Colon (tissue), 2 donors: ENCODE results near the gene ARID5B.

Experiments used
- FAIRE-seq: peaks from 2 replicates; lab custom pipeline; 2012; peaks lifted over from hg19 to GRCh38; lab: Jason Lieb, UNC
- donor health status: control.
- donor health status: control.

Gene ARID5B

DNA sequence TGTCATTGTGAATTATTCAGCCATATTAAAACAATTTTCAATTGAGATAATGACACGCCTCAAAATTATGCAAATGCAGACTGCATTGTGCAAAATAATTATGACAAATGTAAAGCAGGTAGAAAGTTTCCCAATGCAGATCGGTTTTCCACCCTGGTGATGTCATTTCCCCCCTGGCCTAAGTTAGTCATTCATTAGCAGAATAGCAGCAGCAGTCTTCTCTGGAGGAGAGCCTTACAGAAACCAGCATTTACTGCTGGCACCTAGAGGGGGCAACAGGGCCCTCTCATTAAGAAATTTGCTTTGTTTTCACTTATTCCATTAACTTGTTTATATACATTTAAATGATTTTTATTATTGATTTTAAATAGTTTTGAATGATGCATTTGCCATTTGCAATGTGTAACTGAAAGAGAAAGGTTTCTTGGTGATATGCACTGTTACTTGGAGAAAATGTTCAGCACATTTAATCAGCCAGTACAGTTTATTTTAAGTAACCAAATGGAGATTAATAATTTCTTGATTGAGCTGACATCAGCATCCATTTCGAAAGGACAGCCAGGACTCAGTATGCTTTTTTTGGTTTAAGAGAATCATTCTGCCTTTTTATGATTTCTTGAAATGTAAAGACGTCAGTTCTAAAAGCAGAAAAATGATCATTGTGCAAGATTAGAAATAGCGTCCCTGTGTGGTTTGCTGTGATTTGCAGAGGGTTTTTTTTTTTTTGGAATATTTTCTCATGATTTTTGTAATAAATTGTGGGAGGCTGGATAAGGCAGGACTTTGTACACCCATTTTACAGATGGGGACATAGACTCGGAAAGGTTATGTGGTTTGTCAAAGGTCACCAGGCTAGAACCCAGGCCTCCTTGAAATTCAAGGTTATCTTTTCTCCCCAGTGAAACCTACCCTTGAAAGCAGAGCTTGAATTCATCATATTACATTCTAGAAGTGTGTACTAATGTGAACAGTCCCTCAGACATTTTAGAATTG, 3.5 kb downstream of the ARID5B start:
- no peak for FAIRE-seq

DNA sequence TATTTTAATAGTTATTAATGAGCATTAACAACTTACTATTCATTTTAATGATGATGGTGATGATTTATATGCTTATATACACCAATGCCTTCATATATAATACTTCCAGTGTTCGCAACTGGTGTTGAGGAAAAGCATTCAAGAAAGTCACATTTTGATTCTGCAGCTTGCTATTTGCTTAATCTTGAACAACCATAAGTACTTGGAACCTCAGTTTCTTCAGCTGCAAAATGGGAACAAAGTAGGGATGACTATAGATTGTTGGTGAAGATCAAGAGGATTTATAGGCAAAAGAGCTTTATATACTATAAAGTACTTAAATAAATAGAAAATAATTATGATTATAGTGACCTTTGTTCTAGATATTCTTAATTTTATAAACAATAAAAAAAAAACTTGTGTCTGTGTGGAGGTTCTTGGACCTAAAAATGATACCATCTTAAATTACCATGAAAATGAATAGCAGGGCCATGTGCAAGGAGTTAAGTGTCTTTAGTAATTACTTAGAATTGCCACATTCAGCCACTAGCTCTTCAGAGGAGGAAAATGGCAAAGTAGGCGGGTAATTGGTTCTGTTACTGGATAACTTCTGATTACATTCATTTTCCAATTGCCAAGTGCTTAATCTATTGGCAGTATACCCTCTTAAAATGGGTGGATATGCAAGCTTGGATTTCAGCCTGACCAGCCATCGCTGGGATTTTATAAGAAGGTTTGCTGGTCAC, 4.5 kb downstream of the ARID5B start:
- FAIRE-seq, result peak; percentile 5

DNA sequence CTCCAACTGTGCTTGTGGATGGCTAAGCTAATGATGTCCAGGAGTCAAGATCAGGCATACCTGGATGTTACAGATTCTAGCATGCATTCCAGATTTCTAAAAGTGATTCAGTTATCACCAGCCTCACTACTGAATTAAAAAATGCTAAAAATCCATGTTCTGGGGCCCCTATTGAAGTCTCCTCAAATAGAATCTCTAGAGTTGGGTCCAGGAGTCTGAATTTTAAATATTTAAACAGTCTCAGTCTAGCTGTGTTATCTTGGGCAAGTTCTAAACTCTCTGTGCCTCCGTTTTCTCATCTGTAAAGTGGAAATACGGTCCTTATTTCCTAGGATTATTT, 5.0 kb downstream of the ARID5B start:
- FAIRE-seq, result no peak

DNA sequence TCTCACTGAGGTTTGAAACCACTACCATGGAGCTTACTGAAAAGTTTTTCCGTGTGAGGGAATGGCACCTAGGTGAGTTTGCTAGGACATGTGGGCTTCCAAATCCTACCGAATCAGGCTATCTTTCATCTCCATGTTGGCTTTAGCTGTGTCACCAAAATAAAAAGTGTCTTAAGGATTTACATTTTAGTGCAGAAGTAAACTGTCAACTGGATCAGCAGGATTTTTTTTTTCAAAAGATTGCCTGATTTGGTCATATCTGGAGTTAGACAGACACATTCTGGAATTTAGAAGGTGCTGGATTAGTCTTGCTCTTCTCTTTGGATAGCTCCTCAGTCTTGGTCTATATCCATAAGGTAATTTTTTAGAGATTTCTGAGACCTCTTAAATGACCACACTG, 5.5 kb downstream of the ARID5B start:
- FAIRE-seq, result no peak

DNA sequence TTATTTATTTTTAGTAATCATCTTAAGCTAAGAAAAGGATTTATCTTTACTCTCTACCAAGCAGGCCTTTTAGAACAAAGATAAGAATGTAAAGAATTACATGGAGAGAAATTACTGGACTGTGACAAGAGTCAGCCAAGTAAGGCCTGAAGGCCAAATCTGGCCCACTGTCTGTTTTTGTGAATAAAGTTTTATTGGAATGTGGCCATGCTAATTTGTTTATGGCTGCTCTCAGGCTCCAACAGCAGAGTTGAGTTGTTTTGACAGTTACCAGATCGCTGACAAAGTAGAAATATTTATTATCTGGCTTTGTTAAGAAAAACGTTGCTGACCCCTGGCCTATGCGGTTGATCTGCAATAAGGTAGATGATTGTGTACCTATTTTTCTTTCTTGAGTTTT, 6.1 kb downstream of the ARID5B start:
- no peak for FAIRE-seq

DNA sequence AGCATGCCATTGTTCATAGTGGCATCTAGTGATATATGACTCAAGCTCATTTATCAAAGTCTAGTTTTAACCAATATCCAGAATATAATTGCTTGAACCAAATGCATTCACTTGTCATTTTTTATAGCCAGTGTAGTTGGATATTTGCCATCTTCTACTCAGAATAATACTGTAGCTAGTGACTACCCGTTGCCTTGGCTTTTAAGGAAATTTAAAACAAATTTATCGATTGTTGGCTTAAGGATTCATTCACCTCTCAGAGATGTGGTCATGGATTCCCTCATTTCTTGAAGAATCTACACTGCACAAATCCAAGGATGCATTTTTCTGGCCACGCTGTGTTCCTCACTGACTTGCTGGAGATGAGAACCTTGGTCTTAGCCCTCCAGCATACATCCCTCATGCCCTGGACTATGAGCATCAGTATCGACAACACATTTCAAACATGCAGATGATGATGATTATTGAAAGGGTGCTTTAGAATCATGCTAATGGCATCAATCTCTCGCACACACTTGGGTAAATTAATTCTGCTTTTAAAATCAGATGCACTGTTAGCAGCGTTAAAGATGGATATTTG, 8.8 kb downstream of the ARID5B start:
- FAIRE-seq, result no peak

DNA sequence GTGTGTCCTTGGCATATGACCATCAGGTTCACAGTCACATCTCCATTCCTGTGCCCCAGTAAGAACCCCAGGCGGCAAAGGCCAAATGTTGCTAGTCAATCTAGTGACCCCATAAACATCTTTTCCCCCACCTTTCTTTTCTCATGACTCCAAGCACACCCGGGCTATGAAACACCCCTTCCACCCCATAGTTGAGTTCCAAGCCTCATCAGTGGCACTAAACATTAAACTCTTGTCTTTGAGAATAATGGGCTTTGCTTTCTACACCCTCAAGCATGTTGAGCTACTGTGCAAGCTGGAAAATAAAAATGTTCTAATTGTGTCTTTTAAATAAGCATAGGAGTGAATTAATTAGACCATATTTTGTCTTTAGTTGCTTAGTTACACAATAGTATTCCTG, 9.4 kb downstream of the ARID5B start:
- FAIRE-seq, result no peak

DNA sequence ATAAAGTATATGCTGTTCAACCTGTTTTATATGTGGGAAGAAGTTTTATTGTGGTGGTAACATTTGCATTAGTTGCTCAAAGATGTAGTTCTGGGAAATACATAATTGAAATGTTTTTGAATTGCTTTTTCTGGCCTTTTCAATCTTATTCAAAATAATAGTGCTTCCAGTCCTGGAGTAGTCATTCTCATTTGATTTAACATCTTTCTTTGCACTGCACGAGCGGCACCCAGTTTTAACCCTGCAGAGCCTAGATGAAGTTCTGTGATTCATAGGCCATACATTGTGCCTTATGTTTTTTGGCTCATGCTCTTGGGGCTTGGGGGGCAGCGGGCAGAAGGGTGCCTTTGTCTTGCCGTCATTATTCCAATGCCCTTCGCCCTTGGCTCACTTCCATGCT, 9.9 kb downstream of the ARID5B start:
- FAIRE-seq, result no peak

DNA sequence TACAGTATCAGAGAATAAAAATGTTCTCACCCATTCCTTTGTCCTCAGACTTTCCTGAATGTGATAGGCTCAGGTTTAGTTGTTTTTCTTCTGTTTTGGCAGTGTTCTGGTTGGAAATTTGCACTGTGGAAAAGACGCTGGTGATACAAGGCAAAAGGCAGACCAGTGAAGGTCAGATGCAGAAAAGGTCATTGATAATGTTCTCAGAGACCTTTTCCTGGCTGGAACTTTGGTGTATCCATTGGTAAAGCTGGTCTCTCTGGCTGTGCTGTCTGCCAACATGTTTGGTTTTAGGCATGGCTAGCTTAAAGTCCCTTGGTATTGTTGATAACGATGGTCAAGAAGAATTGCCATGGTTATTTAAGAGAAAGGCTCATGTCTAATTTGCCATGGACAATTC, 11.5 kb downstream of the ARID5B start:
- FAIRE-seq, result no peak

DNA sequence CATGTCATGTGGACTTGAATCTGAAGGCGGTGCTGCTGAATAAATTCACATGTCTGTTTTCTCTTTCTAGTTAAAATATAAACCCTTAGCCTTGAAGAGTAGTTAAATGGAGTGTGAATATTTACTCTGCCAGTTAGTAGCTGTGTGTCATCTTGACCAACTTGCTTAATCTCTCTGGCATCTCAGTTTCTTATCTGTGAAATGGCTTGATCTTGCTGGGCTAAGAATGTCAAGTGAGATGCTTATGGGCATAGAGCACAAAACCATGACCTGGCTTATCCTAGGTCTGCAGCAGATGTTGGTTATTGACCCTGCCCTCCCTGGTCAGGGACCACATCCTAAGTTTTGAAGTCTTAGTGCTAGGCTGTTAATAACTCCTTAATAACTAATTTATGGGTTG, 16.6 kb downstream of the ARID5B start:
- FAIRE-seq, result no peak

DNA sequence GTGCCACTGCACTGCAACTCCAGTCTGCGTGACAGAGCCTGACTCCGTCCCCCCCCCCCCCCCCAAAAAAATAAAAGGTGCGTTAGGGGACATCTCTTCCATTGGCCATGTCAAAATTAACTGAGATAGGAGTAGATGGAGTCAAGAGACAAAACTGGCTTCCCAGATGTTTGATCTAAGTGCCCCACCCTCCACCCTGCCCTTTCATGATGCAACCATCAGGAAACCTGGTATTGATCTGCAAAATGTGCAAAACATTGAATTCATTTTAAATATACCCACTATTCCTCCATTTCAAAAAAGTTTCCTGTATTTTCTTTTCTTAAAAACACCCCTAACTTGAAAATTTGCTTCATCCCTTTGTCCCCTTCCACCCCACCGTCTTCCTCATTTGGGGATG, 17.5 kb downstream of the ARID5B start:
- no peak for FAIRE-seq

DNA sequence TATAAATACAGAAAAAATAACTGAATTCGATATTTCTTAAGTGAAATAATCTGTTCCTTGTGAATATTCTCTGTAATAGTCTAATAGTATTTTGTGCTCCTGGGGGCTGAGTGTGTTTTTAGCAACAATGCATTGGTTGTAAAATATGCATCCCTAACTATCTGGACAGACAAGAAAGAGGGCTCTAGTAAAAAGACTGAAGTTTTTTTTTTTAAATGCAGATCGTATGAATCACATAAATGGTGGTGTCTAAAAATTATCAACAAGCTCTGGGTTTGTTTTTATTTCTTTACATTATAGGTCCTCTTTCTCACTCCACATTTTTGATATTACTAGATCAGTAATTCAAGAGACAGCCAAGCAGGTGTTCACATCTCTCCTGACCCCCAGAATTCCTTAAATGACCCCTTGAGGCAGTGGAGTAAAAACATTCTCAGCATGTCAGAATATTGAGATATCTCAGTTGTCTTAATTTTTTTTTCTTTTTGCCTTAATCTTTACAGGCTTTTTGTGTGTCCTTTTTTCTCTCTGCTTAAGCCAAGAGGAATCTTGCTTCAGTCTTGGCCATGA, 18.2 kb downstream of the ARID5B start:
- FAIRE-seq, result no peak

DNA sequence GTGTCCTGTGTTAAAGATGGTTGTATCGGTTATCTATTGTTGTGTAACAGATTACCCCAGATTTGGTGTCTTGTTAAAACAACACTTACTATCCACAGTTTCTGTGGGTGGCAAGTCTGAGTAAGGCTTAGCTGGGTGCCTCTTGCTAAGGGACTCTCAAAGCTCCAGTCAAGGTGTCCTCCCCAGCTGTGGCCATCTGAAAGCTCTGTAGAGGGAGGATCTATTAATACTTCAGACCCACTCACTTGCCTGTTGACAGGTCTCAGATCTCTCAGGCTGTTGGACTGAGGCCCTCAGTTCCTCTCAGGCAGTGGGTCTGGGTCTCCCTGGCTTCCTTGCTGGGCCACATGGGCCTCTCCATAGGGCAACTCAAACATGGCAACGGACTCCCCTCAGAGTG, 19.6 kb downstream of the ARID5B start:
- FAIRE-seq, result no peak

DNA sequence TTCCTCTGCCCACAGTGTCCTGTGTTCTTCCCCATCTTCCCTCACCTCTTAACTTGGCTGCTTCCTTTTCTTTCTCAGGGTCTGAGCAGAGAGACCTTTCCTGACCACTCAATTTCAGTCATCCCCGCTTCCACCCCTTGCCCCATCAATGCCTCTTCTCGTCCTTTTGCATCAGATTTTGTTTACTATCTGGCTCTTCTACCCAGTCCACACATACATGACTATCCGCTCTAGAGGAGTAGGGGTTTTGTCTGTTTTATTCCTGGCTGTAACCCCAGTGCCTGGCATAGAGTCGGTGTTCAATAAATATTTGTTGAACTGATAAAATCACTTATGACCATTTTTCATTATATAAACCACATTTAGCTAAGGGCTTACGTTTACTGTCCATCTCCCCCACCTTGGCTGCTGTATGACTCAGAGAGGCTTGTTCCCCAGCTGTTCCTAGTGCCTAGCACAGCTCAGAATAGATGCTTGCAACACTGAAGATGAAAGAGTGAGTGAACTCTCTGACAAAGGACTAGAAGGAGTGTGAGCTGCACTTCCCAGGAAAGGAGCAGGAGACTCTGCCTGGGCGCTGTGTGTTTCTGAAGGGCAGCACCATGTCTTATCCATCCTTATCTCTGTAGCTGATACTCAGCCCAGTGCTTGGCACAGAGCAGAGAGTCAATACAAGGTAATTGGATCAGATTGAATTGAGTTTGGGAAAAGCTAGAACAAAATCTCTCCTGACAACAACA, 21.9 kb downstream of the ARID5B start:
- FAIRE-seq, result no peak

DNA sequence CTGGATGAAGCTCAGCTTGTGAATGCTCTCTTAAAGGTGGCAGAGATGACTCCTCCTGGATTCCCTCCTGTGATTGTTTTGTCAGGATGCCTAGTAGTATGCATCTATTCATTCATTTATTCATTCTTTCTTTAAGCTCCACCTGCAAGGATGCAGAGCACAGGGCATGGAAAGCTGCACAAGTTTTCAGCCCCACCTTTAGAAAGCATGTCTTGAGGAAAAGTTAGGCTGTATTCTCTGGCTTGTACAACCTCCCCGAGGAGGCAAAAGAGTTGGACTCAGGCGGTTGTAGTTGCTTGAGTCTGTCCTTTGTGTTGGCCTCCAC, 22.4 kb downstream of the ARID5B start:
- FAIRE-seq, result no peak

DNA sequence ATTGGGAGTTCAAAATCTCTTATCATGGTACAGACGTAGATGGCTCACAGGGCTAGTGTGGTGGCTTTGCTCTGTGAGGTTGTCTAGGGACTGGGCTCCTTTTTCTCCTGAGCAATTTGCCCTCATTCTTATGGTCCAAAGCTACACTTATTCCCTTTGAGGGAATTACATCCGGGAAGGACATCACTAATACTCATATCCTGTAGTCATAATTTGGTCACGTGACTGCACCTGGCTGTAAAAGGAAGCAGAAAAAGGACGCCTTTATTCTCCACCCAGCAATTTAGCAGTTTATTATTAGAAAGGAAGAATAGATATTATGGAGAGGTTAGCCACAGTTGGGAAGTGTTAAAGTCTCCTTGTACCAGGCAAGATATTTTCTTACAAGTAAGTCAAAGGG, 28.1 kb downstream of the ARID5B start:
- FAIRE-seq, result no peak

DNA sequence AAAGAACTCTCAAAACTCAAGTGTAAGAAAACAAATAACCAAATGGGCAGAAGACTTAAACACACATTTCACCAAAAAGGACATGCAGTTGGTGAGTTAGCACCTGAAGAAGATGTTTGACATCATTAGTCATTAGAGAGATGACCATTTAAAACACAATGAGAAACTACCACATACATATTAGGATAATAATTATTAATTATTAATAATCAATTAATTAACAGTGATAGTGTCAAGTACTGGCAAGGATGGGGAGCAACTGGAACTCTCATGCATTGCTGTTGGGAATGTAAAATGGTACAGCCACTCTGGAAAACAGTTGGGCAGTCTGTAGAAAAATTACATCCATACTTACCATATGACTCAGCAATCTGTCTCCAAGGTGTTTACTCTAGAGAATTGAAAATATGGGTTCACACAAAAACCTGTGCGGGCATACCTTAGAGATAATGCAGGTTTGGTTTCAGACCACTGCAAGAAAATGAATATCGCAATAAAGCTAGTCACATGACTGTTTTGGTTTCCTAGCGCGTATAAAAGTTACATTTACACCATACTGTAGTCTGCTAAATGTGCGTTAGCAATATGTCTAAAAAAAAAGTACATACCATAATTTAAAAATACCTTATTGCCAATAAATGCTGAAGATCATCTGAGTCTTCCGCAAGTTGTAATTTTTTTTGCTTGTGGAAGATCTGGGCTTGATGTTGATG, 30.3 kb downstream of the ARID5B start:
- FAIRE-seq, result no peak

DNA sequence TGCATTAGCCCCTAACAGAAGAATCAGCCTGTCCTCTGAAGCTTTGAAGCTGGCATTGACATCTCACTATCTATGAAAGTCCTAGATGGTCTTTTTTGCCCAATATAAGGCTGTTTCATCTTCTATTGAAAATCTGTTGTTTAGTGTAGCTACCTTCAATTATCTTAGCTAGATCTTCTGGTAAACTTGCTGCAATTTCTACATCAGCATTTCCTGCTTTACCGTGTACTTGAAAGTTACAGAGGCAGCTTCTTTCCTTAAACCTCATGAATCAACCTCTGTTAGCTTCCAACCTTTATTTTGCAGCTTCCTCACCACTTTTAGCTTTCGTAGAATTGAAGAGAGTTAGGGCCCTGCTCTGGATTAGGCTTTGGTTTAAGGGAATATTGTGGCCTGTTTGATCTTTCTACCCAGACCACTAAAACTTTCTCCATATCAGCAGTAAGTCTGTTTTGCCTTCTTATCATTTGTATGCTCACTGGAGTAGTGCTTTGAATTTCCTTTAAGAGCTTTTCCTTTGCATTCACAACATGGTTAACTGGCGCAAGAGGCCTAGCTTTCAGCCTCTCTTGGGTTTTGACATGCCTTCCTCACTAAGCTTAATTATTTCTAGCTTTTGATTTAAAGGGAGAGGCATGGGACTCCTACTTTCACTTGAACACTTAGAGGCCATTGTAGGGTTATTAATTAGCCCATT, 32.5 kb downstream of the ARID5B start:
- no peak for FAIRE-seq

DNA sequence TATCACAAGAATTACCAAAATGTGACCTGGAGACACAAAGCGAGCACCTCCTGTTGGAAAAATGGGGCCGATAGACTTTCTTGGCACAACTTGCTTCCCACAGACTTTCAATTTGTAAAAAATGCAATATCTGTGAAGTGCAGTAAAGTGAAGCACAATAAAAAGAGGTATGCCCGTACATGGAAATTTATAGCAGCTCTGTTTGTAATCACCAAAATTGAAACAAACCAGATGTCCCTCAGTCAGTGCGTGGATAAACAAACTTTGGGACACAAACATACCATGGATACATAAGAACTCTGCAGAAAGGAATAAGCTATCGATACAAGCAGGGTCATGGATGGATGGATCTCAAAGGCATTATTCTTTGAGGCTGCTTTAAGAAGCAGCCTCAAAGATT, 33.6 kb downstream of the ARID5B start:
- FAIRE-seq, result no peak

DNA sequence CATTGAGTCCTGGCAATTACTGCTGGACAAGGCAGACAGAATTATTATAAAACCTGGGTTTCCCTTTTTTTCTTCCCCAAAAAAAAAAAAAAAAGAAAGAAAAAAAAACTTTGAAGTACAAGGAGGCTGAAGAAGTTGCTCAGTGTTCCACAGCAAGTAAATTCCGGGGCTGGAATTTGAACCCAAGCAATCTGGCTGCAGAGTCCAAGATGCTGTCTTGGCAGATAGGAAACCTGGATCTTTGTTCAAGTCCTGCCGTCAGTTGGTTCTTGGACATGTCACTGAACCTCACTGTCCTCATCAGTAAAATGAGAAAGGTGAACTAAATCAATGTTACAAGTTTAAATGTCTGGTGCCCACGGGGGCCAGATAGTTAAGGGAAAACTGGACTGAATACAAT, 35.3 kb downstream of the ARID5B start:
- FAIRE-seq, result no peak
